Gastrocnemius medialis (tissue), 4 donors: ENCODE results near the gene CSF1. TPM values are rescaled to one million over a fixed set of nuclear protein-coding genes. Genes with fewer than 3 reads are reported as not detected.

Source experiments
- ATAC-seq, 2 donors: fragments of 150-250 bp; one replicate each; pipeline ENCODE4 v1.9.1; 2016
- DNase-seq, 2 donors: peaks; one replicate each; pipeline ENCODE4 v3.0.0-alpha.2; 2019
- H3K27ac ChIP-seq, 4 donors: fragments of 200-600 bp; sonication (generic); 1 replicate in 1 of 4; 2 replicates in 3 of 4; pipeline ENCODE4 v1.5.1; 2016 to 2018; ENCODE audit warnings: mild to moderate bottlenecking in 2 of 4, moderate library complexity in 1 of 4
- H3K27me3 ChIP-seq, 3 donors: fragments of 200-600 bp; sonication (generic) in 2 of 3; 1 replicate in 1 of 3; 2 replicates in 2 of 3; pipeline versions ENCODE4 v1.5.1 to v1.6.0; 2016 to 2019; ENCODE audit warnings: mild to moderate bottlenecking in 1 of 3, moderate library complexity in 1 of 3
- H3K36me3 ChIP-seq, 2 donors: fragments of 200-600 bp; sonication (generic) in 1 of 2; one replicate each; pipeline ENCODE4 v1.5.1; 2017 to 2018
- H3K4me1 ChIP-seq, 2 donors: fragments of 200-600 bp; sonication (generic) in 1 of 2; one replicate each; pipeline ENCODE4 v1.5.1; 2016 to 2017; ENCODE audit warnings: mild to moderate bottlenecking in 2 of 2
- H3K4me3 ChIP-seq, 4 donors: fragments of 200-600 bp; sonication (generic) in 3 of 4; 1 replicate in 1 of 4; 2 replicates in 3 of 4; pipeline ENCODE4 v1.5.1; 2016 to 2019; ENCODE audit warnings: mild to moderate bottlenecking in 2 of 4
- H3K9me3 ChIP-seq, 3 donors: fragments of 200-600 bp; sonication (generic) in 2 of 3; 1 replicate in 1 of 3; 2 replicates in 2 of 3; pipeline ENCODE4 v1.5.1; 2016 to 2019
- POLR2A ChIP-seq, 2 donors: fragments of 450-650 bp; IDR thresholded peaks; one replicate each; pipeline ENCODE4 v1.6.1; 2017; ENCODE audit warnings: antibody characterized with exemption in 2 of 2, mild to moderate bottlenecking in 2 of 2, moderate library complexity in 2 of 2
- in situ Hi-C, 4 donors: fragments of 200-750 bp; cut with MboI; loops; one replicate each; pipeline versions ENCODE4 v1.15.0 to v1.8.0; 2017; ENCODE audit warnings: low sequenced_read_pairs in 4 of 4
- intact Hi-C: fragments of 100-400 bp; cut with DNase I; formaldehyde crosslinking; loops from one replicate; pipeline ENCODE4 v1.15.1; 2023; ENCODE audit warnings: low total_unique reads
- total RNA-seq, 4 donors: library from RNA; depleted of rRNA; stranded (reverse); fragments of >200 nt; gene quantifications; one replicate each; pipeline versions ENCODE4 v1.1.0 to v1.2.3, GENCODE V29; 2016
- TF ChIP-seq, protein P1 (sequence below), 5 experiments: fragments of 450-650 bp in 3 of 5; fragments of 200-600 bp in 2 of 5; sonication (generic) in 2 of 5; IDR thresholded peaks in 4 of 5; conservative IDR thresholded peaks in 1 of 5; 1 replicate in 4 of 5; 2 replicates in 1 of 5; pipeline ENCODE4 v1.5.1; 2016 to 2019; ENCODE audit warnings: antibody characterized with exemption in 5 of 5, mild to moderate bottlenecking in 3 of 5, moderate library complexity in 3 of 5

The CSF1 gene
- total RNA-seq, 4 donors from 2014 or later, result 14.6 to 31.1 (median 19.6) TPM

GRCh38 chr1:109890115-109890953 is 20.3 kb upstream of the CSF1 start:
- Histone ChIP-seq H3K9me3 (no peaks in the 10 kb centered on the region), H3K27me3 (no peaks in the 10 kb centered on the region), H3K27ac (no peak overlapping the region), H3K4me1 (peaks cover 0 to 24% of the 10 kb centered on the region in 2 donors), H3K36me3 (no peaks in the 10 kb centered on the region), H3K4me3 (no peak overlapping the region)
- DNase-seq, result no peak
- intact Hi-C loops (no loop called here), in situ Hi-C loops (no loop called here)
- ATAC-seq, result no peak
- no peak for TF ChIP-seq POLR2A (IDR thresholded peaks at IDR 0.05)
- TF ChIP-seq, protein P1, sequence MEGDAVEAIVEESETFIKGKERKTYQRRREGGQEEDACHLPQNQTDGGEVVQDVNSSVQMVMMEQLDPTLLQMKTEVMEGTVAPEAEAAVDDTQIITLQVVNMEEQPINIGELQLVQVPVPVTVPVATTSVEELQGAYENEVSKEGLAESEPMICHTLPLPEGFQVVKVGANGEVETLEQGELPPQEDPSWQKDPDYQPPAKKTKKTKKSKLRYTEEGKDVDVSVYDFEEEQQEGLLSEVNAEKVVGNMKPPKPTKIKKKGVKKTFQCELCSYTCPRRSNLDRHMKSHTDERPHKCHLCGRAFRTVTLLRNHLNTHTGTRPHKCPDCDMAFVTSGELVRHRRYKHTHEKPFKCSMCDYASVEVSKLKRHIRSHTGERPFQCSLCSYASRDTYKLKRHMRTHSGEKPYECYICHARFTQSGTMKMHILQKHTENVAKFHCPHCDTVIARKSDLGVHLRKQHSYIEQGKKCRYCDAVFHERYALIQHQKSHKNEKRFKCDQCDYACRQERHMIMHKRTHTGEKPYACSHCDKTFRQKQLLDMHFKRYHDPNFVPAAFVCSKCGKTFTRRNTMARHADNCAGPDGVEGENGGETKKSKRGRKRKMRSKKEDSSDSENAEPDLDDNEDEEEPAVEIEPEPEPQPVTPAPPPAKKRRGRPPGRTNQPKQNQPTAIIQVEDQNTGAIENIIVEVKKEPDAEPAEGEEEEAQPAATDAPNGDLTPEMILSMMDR (IDR thresholded peaks at IDR 0.05 in 4 of 5, conservative IDR thresholded peaks at IDR 0.05 in 1 of 5), result no peak

- ATAC-seq (peak; percentile 71 to 87), DNase-seq (peak in 1 of 2 donors; percentile 73)
- in situ Hi-C loops, result no loop called here
- Histone ChIP-seq H3K9me3 (no peaks in the 10 kb centered on the region), H3K27ac (peak overlapping the region; percentile 39 to 54 (median 42)), H3K27me3 (no peaks in the 10 kb centered on the region), H3K4me1 (peaks cover 7 to 26% of the 10 kb centered on the region in 2 donors), H3K36me3 (no peaks in the 10 kb centered on the region), H3K4me3 (no peak overlapping the region)
- intact Hi-C loops, result no loop called here
- TF ChIP-seq POLR2A (IDR thresholded peaks at IDR 0.05), result no peak
- TF ChIP-seq, protein P1 (IDR thresholded peaks at IDR 0.05 in 4 of 5, conservative IDR thresholded peaks at IDR 0.05 in 1 of 5), result no peak
Observed at GRCh38 chr1:109891930-109892329, 18.7 kb upstream of the CSF1 start.

GRCh38 chr1:109892561-109893368 is 17.9 kb upstream of the CSF1 start:
- no peak for ATAC-seq
- H3K36me3 ChIP-seq, result no peaks in the 10 kb centered on the region
- peaks cover 7 to 30% of the 10 kb centered on the region in 2 donors for H3K4me1 ChIP-seq
- H3K4me3 ChIP-seq, result no peak overlapping the region
- intact Hi-C loops, result no loop called here
- TF ChIP-seq, protein P1 (IDR thresholded peaks at IDR 0.05 in 4 of 5, conservative IDR thresholded peaks at IDR 0.05 in 1 of 5), result no peak
- TF ChIP-seq POLR2A (IDR thresholded peaks at IDR 0.05), result no peak
- peak overlapping the region; percentile 39 to 54 (median 42) for H3K27ac ChIP-seq
- DNase-seq, result no peak
- in situ Hi-C loops, result no loop called here
- no peaks in the 10 kb centered on the region for H3K9me3 ChIP-seq
- H3K27me3 ChIP-seq, result no peaks in the 10 kb centered on the region

DNA sequence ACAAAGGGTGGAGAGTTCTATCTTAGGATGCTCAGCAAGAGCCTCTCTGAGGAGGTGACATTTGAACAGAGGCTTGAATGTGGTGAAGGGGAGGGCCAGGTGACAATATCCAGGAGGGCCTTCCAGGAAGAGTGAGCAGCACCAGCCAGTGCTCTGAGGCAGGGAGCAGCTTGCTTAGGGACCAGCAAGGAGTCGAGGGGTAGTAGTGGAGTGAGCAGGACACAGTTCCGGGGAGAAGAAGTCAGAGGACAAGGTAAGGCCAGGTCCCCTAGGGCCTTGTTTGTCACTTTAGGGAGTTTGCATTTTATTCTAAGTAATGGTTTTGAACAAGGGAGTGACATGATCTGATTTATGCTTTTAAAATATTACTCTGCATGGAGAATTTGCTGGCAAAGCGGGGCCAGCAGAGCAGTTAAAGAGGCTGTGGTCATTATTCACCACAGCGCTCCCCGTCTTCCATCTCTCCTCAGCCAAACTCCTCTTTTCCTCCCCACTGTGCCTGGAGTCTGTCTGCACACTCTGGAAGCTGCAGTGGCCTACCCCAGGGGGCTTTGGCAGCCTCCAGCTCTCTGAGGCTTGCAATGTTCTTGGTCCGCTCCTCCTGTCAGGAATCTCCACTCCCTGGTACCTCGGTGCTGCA is 17.0 kb upstream of the CSF1 start:
- no peak for ATAC-seq
- Histone ChIP-seq H3K27ac (no peak overlapping the region), H3K27me3 (no peaks in the 10 kb centered on the region), H3K4me1 (peaks cover 7 to 30% of the 10 kb centered on the region in 2 donors), H3K36me3 (no peaks in the 10 kb centered on the region), H3K4me3 (no peak overlapping the region), H3K9me3 (no peaks in the 10 kb centered on the region)
- TF ChIP-seq, protein P1 (IDR thresholded peaks at IDR 0.05 in 4 of 5, conservative IDR thresholded peaks at IDR 0.05 in 1 of 5), result no peak
- no peak for TF ChIP-seq POLR2A (IDR thresholded peaks at IDR 0.05)
- in situ Hi-C loops, result no loop called here
- DNase-seq, result no peak
- intact Hi-C loops, result no loop called here
